AG10803 (cell line): Measurements from ENCODE around the gene TAS1R3.

ENCODE experiments used
- DNase-seq: peaks from one replicate; pipeline ENCODE4 v3.0.0; 2010; ENCODE audit warnings: low read depth
- H3K4me3 ChIP-seq: 2 replicates; pipeline ENCODE4 v1.5.1; 2011; ENCODE audit warnings: mild to moderate bottlenecking, low read length, control low read depth
- CTCF ChIP-seq: conservative IDR thresholded peaks from 2 replicates; pipeline ENCODE4 v1.5.1; 2011; ENCODE audit warnings: mild to moderate bottlenecking, low read length, control low read depth, inconsistent platforms

TAS1R3 gene

GRCh38 chr1:1328254-1328653 is 2.8 kb upstream of the TAS1R3 start:
- no peak overlapping the region for H3K4me3 ChIP-seq
- DNase-seq, result no peak
- TF ChIP-seq CTCF, result no peak

GRCh38 chr1:1329304-1330210 is 1.5 kb upstream of the TAS1R3 start:
- H3K4me3 ChIP-seq, result no peak overlapping the region
- no peak for TF ChIP-seq CTCF
- DNase-seq, result no peak

- DNase-seq, result no peak
- no peak for TF ChIP-seq CTCF
- no peak overlapping the region for H3K4me3 ChIP-seq
These were observed 563 bp upstream of the TAS1R3 start for GRCh38 chr1:1330366-1331067.

GRCh38 chr1:1332031-1332755 is 1.1 kb downstream of the TAS1R3 start:
- TF ChIP-seq CTCF, result no peak
- DNase-seq, result no peak
- H3K4me3 ChIP-seq, result no peak overlapping the region

GRCh38 chr1:1332774-1333480 is 1.8 kb downstream of the TAS1R3 start:
- H3K4me3 ChIP-seq, result no peak overlapping the region
- DNase-seq, result no peak

More at GRCh38 chr1:1332774-1333480, 1.8 kb downstream of the TAS1R3 start:
- TF ChIP-seq CTCF, result no peak
